ENCODE results near the gene CEP63.

Gene CEP63

DNA sequence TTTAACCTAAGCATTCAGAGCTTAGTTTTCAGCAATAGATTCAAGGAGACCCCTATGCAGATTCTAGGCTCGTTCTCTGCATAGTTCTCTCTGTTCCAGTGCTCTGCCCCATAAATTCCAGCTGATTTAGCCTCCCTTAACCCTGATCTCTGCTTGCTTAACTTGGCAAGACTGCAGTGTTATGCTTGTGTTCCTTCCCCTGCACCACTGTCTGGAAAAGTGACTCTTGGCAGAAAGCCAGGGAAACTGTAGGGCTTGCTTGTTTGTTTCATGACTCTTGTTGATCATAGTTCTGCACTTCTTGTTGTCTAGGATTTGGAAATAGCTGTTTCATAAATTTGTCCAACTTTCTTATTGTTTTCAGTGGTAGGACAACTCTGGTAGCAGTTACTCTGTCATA lies 40.2 kb upstream of the CEP63 start:
- H3K9me3 ChIP-seq, result no peaks in the 10 kb centered on the region; the same call in 1 of the 2 replicates
- DNase-seq, result no peak
- no peaks in the 10 kb centered on the region for H3K36me3 ChIP-seq
- no peak overlapping the region for H3K4me3 ChIP-seq (ENCODE audit: low read depth, low read length)
- no peaks in the 10 kb centered on the region for H3K4me1 ChIP-seq
- TF ChIP-seq, protein P1, sequence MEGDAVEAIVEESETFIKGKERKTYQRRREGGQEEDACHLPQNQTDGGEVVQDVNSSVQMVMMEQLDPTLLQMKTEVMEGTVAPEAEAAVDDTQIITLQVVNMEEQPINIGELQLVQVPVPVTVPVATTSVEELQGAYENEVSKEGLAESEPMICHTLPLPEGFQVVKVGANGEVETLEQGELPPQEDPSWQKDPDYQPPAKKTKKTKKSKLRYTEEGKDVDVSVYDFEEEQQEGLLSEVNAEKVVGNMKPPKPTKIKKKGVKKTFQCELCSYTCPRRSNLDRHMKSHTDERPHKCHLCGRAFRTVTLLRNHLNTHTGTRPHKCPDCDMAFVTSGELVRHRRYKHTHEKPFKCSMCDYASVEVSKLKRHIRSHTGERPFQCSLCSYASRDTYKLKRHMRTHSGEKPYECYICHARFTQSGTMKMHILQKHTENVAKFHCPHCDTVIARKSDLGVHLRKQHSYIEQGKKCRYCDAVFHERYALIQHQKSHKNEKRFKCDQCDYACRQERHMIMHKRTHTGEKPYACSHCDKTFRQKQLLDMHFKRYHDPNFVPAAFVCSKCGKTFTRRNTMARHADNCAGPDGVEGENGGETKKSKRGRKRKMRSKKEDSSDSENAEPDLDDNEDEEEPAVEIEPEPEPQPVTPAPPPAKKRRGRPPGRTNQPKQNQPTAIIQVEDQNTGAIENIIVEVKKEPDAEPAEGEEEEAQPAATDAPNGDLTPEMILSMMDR (IDR thresholded peaks at IDR 0.05; ENCODE audit: low read depth, low read length), result no peak
- H3K27me3 ChIP-seq, result peaks cover 10% of the 10 kb centered on the region

DNA sequence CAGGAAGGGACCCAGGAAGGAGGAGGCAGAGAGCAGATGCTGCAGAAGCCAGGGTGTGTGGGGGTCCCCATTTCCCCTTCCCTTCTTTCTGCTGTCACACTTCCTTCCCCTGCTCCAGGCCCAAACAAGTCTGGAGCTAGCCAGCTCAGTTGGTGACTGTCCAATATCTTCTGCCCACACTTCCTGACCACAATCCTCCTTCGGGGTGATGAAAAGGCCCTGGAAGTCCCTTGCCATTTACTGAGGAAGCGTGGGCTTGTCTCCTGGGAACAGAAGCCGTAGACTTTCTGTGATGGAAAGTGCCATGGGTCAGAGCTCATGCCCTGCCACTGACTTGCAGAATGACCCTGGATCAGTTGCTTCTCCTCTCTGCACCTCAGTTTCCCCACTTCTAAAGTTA lies 39.1 kb upstream of the CEP63 start:
- Histone ChIP-seq H3K36me3 (no peaks in the 10 kb centered on the region), H3K4me3 (ENCODE audit: low read depth, low read length) (no peak overlapping the region), H3K27me3 (peaks cover 9% of the 10 kb centered on the region; the same call in 1 of the 2 replicates), H3K9me3 (no peaks in the 10 kb centered on the region), H3K4me1 (no peaks in the 10 kb centered on the region)
- no peak for DNase-seq
- TF ChIP-seq, protein P1 (IDR thresholded peaks at IDR 0.05; ENCODE audit: low read depth, low read length), result no peak

DNA sequence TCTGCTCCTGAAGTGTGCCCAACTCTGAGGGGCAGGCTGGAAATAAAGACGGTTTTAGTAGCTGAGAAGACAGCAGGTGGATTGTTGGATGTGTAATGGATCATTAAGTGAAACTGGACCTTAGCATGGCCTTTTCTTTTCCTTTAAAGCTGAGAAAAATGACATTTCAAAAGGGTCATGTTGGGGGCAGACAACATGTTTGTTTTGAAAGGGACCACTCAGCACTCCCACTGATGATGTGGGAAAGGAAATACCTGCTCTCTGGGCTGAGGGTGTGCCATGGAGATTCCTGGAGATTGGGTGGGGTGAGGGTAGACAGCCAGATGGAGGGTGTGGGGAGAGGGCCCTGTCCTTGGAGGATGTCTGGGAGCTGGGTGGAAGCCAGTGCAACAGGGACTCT lies 38.5 kb upstream of the CEP63 start:
- no peak overlapping the region for H3K4me3 ChIP-seq (ENCODE audit: low read depth, low read length)
- TF ChIP-seq, protein P1 (IDR thresholded peaks at IDR 0.05; ENCODE audit: low read depth, low read length), result no peak
- no peaks in the 10 kb centered on the region for H3K4me1 ChIP-seq
- DNase-seq, result no peak
- H3K27me3 ChIP-seq, result peaks cover 9% of the 10 kb centered on the region; the same call in 1 of the 2 replicates
- H3K9me3 ChIP-seq, result no peaks in the 10 kb centered on the region
- no peaks in the 10 kb centered on the region for H3K36me3 ChIP-seq

DNA sequence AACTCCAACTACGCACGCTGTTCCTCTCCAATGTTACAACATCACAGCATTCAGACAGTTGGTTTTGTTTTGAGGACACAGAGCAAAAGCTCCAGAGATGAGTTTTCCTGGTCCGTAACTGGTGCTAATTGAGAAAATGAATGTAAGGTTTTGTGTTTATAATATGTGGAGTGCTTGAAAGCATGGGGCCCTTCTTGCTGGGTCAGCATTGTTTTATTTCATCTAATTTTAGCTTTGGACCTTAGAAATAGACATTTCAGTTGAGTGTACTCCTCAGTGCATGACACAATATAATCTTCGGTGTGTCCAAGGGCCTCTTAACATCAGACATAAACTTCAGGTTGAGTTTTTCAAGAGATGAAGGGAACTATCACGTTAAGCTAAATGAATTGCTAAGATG lies 37.2 kb upstream of the CEP63 start:
- TF ChIP-seq, protein P1 (IDR thresholded peaks at IDR 0.05; ENCODE audit: low read depth, low read length), result no peak
- Histone ChIP-seq H3K27me3 (peaks cover 9% of the 10 kb centered on the region; the same call in 1 of the 2 replicates), H3K4me3 (ENCODE audit: low read depth, low read length) (no peak overlapping the region)

DNA sequence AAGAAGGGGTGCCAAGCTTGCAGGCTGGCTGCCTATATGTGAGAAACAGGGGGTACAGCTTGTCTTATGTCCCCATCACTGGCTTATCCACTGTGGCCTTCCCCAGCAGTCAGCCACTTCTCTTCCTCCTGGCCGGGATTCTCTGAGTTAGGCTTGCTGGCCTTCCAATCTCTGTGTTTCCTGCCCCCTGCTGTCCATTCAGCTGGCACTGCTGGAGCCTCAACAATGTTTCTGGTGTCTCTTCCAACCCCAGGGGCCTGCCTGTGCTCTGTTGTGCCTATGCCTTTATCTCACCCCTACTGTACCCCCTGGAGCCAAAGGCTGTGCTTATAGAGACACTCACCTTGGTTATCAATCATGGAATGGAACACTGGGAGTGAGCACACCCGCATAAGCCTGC lies 36.6 kb upstream of the CEP63 start:
- DNase-seq, result peak; percentile 34
- Histone ChIP-seq H3K4me3 (ENCODE audit: low read depth, low read length) (no peak overlapping the region), H3K36me3 (no peaks in the 10 kb centered on the region), H3K4me1 (no peaks in the 10 kb centered on the region), H3K27me3 (peaks cover 11% of the 10 kb centered on the region), H3K9me3 (no peaks in the 10 kb centered on the region)
- TF ChIP-seq, protein P1 (IDR thresholded peaks at IDR 0.05; ENCODE audit: low read depth, low read length), result peak; percentile 49

More for the DNA sequence above, 37.2 kb upstream of the CEP63 start:
- no peak for DNase-seq
- H3K36me3 ChIP-seq, result no peaks in the 10 kb centered on the region
- H3K9me3 ChIP-seq, result no peaks in the 10 kb centered on the region
- no peaks in the 10 kb centered on the region for H3K4me1 ChIP-seq

DNA sequence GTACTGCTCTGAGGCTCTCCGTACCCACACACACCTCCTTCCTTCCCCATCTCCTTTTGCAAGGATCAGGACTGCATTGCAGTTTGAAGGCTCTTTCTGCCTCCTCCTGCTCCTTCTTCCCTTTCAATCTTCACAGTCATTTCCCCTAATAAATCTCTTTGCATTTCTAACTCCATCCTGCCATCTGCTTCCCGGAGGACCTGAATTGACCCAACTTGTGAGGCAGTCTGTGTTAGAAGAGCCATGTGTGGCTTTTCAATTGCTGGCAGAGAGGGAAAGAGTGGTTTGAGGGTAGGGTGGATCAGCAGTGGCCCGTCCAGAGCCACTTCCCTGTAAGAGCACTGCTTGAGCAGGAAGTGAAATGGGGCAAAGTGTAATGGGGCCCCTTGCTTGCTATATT lies 35.9 kb upstream of the CEP63 start:
- Histone ChIP-seq H3K36me3 (no peaks in the 10 kb centered on the region), H3K9me3 (no peaks in the 10 kb centered on the region), H3K4me1 (no peaks in the 10 kb centered on the region), H3K27me3 (peaks cover 16% of the 10 kb centered on the region), H3K4me3 (ENCODE audit: low read depth, low read length) (no peak overlapping the region)
- TF ChIP-seq, protein P1 (IDR thresholded peaks at IDR 0.05; ENCODE audit: low read depth, low read length), result no peak
- no peak for DNase-seq
